Gastroesophageal sphincter (tissue), 3 donors: Measurements from ENCODE around the gene C1QTNF1.

ENCODE experiments used
- EP300 ChIP-seq: sonication (generic); formaldehyde crosslinking; IDR thresholded peaks from one replicate; pipeline ENCODE4 v1.6.1; 2017; ENCODE audit warnings: antibody characterized with exemption, mild to moderate bottlenecking
- POLR2A ChIP-seq, 2 donors: fragments of 450-650 bp; IDR thresholded peaks; one replicate each; pipeline ENCODE4 v1.6.1; 2017; ENCODE audit warnings: antibody characterized with exemption in 2 of 2, mild to moderate bottlenecking in 2 of 2, moderate library complexity in 1 of 2
- POLR2AphosphoS5 ChIP-seq: sonication (generic); formaldehyde crosslinking; IDR thresholded peaks from one replicate; pipeline ENCODE4 v1.6.1; 2017; ENCODE audit warnings: antibody characterized with exemption
- TF ChIP-seq, protein P1 (sequence below), 4 experiments: fragments of 200-600 bp in 2 of 4; fragments of 450-650 bp in 2 of 4; sonication (generic) in 1 of 4; IDR thresholded peaks; one replicate each; pipeline ENCODE4 v1.5.1; 2017 to 2019; ENCODE audit warnings: antibody characterized with exemption in 4 of 4, mild to moderate bottlenecking in 2 of 4, moderate library complexity in 2 of 4

DNA sequence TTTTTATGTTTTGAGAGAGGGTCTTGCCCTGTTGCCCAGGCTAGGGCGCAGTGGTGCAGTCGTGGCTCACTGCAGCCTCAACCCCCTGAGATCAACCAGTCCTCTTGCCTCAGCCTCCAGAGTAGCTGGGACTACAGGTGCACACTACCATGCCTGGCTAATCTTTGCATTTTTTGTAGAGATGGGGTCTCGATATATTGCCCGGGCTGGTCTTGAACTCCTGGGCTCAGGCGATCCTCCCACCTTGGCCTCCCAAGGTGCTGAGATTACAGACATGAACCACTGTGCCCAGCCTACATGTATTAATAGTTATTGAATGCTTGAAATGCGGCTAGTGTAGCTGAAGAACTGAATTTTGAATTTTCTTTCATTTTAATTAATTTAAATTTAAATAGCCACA is 12.2 kb downstream of the C1QTNF1 start:
- TF ChIP-seq, protein P1, sequence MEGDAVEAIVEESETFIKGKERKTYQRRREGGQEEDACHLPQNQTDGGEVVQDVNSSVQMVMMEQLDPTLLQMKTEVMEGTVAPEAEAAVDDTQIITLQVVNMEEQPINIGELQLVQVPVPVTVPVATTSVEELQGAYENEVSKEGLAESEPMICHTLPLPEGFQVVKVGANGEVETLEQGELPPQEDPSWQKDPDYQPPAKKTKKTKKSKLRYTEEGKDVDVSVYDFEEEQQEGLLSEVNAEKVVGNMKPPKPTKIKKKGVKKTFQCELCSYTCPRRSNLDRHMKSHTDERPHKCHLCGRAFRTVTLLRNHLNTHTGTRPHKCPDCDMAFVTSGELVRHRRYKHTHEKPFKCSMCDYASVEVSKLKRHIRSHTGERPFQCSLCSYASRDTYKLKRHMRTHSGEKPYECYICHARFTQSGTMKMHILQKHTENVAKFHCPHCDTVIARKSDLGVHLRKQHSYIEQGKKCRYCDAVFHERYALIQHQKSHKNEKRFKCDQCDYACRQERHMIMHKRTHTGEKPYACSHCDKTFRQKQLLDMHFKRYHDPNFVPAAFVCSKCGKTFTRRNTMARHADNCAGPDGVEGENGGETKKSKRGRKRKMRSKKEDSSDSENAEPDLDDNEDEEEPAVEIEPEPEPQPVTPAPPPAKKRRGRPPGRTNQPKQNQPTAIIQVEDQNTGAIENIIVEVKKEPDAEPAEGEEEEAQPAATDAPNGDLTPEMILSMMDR (IDR thresholded peaks at IDR 0.05) = no peak
- TF ChIP-seq POLR2AphosphoS5 = no peak
- TF ChIP-seq EP300 = no peak
- TF ChIP-seq POLR2A (IDR thresholded peaks at IDR 0.05) = no peak
